Muscle layer of colon (tissue), 2 donors: ENCODE measurements around the gene BUB1B.
"Not testable (repeated sequence)": the region's sequence is repeated elsewhere in the genome, so short reads cannot be mapped to it uniquely, and the experiment has no call there.

Experiments
- H3K27ac ChIP-seq: one replicate; pipeline ENCODE4 v1.7.0; 2013; ENCODE audit warnings: low read depth, mild to moderate bottlenecking, low read length, moderate library complexity
- H3K27me3 ChIP-seq, 2 donors: one replicate each; pipeline ENCODE4 v1.7.0; 2013; ENCODE audit warnings: low read length in 2 of 2, mild to moderate bottlenecking in 2 of 2; ENCODE audit not compliant: insufficient read depth in 2 of 2, control insufficient read depth in 1 of 2
- H3K36me3 ChIP-seq: one replicate; pipeline ENCODE4 v1.7.0; 2013; ENCODE audit warnings: mild to moderate bottlenecking, low read length; ENCODE audit not compliant: insufficient read depth
- H3K4me1 ChIP-seq: one replicate; pipeline ENCODE4 v1.7.0; 2013; ENCODE audit warnings: mild to moderate bottlenecking, low read length; ENCODE audit not compliant: insufficient read depth
- H3K4me3 ChIP-seq, 2 donors: one replicate each; pipeline ENCODE4 v1.7.0; 2013; ENCODE audit warnings: low read length in 2 of 2, low read depth in 1 of 2, mild to moderate bottlenecking in 1 of 2, moderate library complexity in 1 of 2
- H3K9ac ChIP-seq: one replicate; pipeline ENCODE4 v1.7.0; 2013; ENCODE audit warnings: low read length
- H3K9me3 ChIP-seq: one replicate; pipeline ENCODE4 v1.7.0; 2013; ENCODE audit warnings: mild to moderate bottlenecking, low read length
- donor health status: abdominal sarcoma.
- donor health status: Adenocarcinoma of cecum.

The BUB1B gene

GRCh38 chr15:40137303-40138200 is 23.3 kb upstream of the BUB1B start:
- H3K4me1 ChIP-seq, result no peaks in the 10 kb centered on the region
- no peaks in the 10 kb centered on the region for H3K27me3 ChIP-seq
- no peak overlapping the region for H3K27ac ChIP-seq
- no peaks in the 10 kb centered on the region for H3K9me3 ChIP-seq
- H3K36me3 ChIP-seq, result no peaks in the 10 kb centered on the region
- H3K9ac ChIP-seq, result no peak overlapping the region
- no peak overlapping the region for H3K4me3 ChIP-seq

DNA sequence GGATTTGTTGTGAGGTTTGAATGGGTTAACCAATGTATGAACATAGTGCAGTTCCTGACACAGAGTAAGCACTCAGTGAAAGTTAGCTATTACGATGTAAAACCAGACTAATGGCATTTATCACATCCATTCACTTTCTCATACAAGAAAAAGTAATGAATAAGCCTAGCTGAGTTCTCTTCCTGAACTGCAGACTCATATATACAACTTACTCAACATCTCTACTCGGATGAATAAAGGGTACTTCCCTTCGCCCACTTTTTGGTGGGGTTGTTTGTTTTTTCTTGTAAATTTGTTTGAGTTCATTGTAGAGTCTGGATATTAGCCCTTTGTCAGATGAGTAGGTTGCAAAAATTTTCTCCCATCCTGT is 22.7 kb upstream of the BUB1B start:
- not testable (repeated sequence) for H3K4me1 ChIP-seq, H3K27me3 ChIP-seq, H3K36me3 ChIP-seq, H3K4me3 ChIP-seq, H3K9me3 ChIP-seq, H3K27ac ChIP-seq, H3K9ac ChIP-seq

DNA sequence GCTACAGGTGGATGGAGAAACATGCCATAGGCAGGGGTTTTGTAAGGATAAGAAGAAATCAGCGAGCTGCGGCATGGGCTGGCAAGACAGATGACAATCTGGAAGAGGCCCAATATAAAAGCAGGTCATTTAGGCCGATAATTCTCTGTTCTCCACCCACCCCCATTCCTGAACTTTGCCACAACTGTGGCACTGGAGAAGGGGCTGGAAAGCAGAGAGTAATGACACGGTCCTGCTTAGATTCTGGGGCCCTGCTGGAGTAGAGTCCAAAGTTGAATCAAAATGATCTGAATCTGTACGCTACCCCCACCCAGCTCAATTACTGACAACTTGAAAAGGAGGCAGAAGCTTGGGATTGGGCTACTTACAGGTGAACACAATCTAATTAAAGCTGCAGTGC is 18.4 kb upstream of the BUB1B start:
- H3K36me3 ChIP-seq, result no peaks in the 10 kb centered on the region
- no peak overlapping the region for H3K27ac ChIP-seq
- no peak overlapping the region for H3K4me3 ChIP-seq
- H3K9me3 ChIP-seq, result no peaks in the 10 kb centered on the region
- H3K27me3 ChIP-seq, result no peaks in the 10 kb centered on the region
- no peaks in the 10 kb centered on the region for H3K4me1 ChIP-seq
- H3K9ac ChIP-seq, result no peak overlapping the region

GRCh38 chr15:40146037-40146436 is 14.8 kb upstream of the BUB1B start:
- Histone ChIP-seq H3K27me3 (no peaks in the 10 kb centered on the region), H3K9ac (no peak overlapping the region), H3K4me1 (no peaks in the 10 kb centered on the region), H3K4me3 (no peak overlapping the region), H3K27ac (no peak overlapping the region), H3K36me3 (no peaks in the 10 kb centered on the region), H3K9me3 (no peaks in the 10 kb centered on the region)

- no peaks in the 10 kb centered on the region for H3K9me3 ChIP-seq
- no peaks in the 10 kb centered on the region for H3K4me1 ChIP-seq
- no peaks in the 10 kb centered on the region for H3K36me3 ChIP-seq
- H3K4me3 ChIP-seq, result no peak overlapping the region
- no peak overlapping the region for H3K27ac ChIP-seq
- H3K9ac ChIP-seq, result no peak overlapping the region
- H3K27me3 ChIP-seq, result no peaks in the 10 kb centered on the region
These were observed 11.5 kb upstream of the BUB1B start for GRCh38 chr15:40149339-40149738.

- Histone ChIP-seq H3K27me3 (no peaks in the 10 kb centered on the region), H3K9ac (no peak overlapping the region)
These were observed 10.5 kb upstream of the BUB1B start for GRCh38 chr15:40150163-40150925.

GRCh38 chr15:40151499-40151898 is 9.4 kb upstream of the BUB1B start:
- no peaks in the 10 kb centered on the region for H3K27me3 ChIP-seq
- no peaks in the 10 kb centered on the region for H3K9me3 ChIP-seq
- no peaks in the 10 kb centered on the region for H3K36me3 ChIP-seq
- H3K9ac ChIP-seq, result no peak overlapping the region
- no peaks in the 10 kb centered on the region for H3K4me1 ChIP-seq
- no peak overlapping the region for H3K27ac ChIP-seq
- H3K4me3 ChIP-seq, result no peak overlapping the region

More at GRCh38 chr15:40150163-40150925, 10.5 kb upstream of the BUB1B start:
- H3K9me3 ChIP-seq, result no peaks in the 10 kb centered on the region
- no peak overlapping the region for H3K4me3 ChIP-seq
- no peaks in the 10 kb centered on the region for H3K36me3 ChIP-seq
- no peaks in the 10 kb centered on the region for H3K4me1 ChIP-seq
- no peak overlapping the region for H3K27ac ChIP-seq

GRCh38 chr15:40151991-40152390 is 8.9 kb upstream of the BUB1B start:
- Histone ChIP-seq H3K36me3 (no peaks in the 10 kb centered on the region), H3K4me1 (no peaks in the 10 kb centered on the region), H3K27me3 (no peaks in the 10 kb centered on the region), H3K27ac (no peak overlapping the region), H3K4me3 (no peak overlapping the region), H3K9me3 (no peaks in the 10 kb centered on the region), H3K9ac (no peak overlapping the region)

DNA sequence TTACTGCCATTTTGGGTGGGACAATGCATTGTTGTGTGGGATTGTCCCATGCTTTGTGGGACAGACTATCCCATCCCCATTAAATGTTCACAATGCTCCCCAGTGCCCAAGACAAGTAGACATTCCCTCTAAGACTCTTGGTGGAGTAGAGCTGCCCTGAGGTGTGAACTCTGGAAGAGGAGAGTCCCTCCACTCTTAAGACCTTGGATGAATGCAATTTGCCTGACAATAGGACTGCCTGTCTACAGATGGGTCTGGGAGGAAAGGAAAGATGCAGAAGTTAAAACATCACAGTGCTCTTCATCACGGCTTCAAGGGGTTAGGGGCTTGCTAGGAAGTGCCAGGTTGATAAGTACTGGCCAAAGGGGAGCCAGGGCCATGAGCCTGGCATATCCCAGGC is 6.0 kb upstream of the BUB1B start:
- not testable (repeated sequence) for H3K9me3 ChIP-seq, H3K27me3 ChIP-seq, H3K36me3 ChIP-seq, H3K4me1 ChIP-seq, H3K27ac ChIP-seq, H3K9ac ChIP-seq, H3K4me3 ChIP-seq

- no peak overlapping the region for H3K9ac ChIP-seq
- no peaks in the 10 kb centered on the region for H3K36me3 ChIP-seq
- H3K27ac ChIP-seq, result no peak overlapping the region
- H3K4me3 ChIP-seq, result no peak overlapping the region
- no peaks in the 10 kb centered on the region for H3K27me3 ChIP-seq
- H3K9me3 ChIP-seq, result no peaks in the 10 kb centered on the region
- peaks cover 1% of the 10 kb centered on the region for H3K4me1 ChIP-seq
These were observed 5.5 kb upstream of the BUB1B start for GRCh38 chr15:40155270-40155910.

DNA sequence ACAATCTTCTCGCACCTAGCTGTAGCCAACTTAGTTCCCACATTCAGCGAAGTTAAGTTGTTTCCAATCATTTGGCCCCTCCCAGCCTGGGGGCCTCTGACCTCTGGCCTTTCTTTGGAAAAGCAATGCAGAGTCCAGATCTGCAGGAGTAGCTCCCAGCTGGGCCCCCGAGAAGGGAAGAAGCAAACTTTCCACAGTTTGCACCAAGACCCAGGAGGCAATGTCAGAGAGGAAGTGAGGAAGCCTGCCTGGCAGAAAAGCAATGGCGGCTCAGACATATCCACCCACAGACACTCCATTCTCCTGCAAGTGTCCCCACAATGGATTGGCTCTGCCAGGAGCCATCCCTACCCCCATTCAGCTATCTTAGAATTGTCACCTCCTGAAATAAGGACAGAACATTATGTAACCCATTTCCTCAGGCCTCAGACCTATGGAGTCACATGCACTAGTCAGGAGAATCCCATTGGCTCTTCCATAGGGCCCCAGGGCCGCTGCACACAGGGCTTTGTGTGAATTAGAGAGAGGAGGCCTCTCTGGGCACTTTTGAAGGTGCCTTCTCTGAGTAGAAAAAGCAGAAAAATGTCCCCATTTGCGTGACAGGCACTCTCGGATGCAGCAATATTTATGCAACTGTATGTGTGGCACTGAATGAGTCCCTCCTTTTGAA is 3.0 kb upstream of the BUB1B start:
- H3K4me1 ChIP-seq, result peaks cover 5% of the 10 kb centered on the region
- no peaks in the 10 kb centered on the region for H3K36me3 ChIP-seq
- no peaks in the 10 kb centered on the region for H3K9me3 ChIP-seq
- H3K9ac ChIP-seq, result no peak overlapping the region
- no peaks in the 10 kb centered on the region for H3K27me3 ChIP-seq
- no peak overlapping the region for H3K4me3 ChIP-seq
- H3K27ac ChIP-seq, result no peak overlapping the region
